Activated CD4-positive, alpha-beta T cell treated with anti-CD3 and anti-CD28 coated beads, Interleukin-2, amount 50 U/mL, for 1 hour (primary cell): ENCODE measurements around the gene ELAC2.

Source experiments
- DNase-seq: peaks from one replicate; pipeline ENCODE4 v3.0.0-alpha.2; 2020

The ELAC2 gene

DNA sequence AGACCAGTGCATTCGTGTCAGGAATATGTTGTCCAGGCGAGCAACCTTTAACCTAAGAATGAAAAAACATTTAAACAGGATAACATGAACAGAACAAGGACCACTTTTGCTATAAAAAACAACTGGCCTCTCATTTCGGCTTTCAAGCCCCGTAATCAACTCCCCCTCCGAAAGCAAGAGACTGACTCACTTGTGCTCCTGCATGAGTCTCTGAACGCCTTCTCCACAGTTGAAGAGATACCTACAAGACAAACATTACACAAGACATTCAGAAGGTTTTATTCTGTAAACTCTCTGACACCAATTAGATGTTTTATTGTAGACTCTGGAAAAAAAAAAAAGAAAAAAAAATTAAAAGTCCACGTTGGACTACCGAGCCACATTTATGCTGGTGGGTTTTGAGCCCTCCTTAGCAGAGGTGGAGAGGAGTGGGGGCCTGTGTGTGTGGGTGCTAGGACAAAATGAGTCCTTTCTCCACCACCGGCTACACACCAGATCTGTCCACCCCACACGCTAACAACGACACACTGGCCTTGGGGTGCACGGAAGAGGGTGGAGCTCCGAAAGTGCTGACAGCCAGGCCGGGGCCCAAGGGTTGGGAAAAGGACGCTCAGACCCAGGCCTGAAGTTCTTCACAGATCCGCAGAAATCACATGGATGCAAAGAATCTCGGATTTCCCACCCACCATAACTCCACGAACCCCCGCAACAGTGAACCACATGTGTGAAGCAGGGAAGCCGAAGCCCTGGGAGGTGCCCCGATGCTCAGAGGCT lies 759 bp downstream of the ELAC2 start:
- no peak for DNase-seq

DNA sequence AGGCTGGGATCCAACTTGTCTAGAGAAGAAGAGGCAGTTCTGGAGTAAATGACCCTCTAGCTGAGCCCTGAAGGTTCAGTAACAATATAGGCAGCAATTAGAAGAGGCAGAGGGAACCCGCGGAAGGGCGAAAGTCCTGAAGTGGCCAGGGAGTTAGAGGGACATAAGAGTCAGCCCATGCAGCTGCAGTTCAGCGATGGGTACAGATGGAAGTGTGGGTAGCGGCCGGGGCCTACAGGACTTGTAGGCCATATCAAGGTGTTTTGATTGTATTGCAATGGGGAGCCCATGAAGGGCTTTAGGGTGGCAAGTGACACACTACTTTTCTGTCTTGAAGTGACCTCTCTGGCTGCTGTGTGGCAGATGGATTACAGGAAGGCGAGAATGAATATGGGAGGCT lies 3.0 kb downstream of the ELAC2 start:
- DNase-seq = no peak

GRCh38 chr17:13010959-13011358 lies 6.9 kb downstream of the ELAC2 start:
- no peak for DNase-seq

- no peak for DNase-seq
These were observed 9.4 kb downstream of the ELAC2 start for GRCh38 chr17:13008461-13008860.

- no peak for DNase-seq
These were observed 12.3 kb downstream of the ELAC2 start for GRCh38 chr17:13005530-13005929.

- DNase-seq = no peak
These were observed 13.5 kb downstream of the ELAC2 start for GRCh38 chr17:13004336-13004735.

GRCh38 chr17:13003927-13004326 lies 13.9 kb downstream of the ELAC2 start:
- DNase-seq = no peak

GRCh38 chr17:13003454-13003851 lies 14.4 kb downstream of the ELAC2 start:
- DNase-seq = no peak

DNA sequence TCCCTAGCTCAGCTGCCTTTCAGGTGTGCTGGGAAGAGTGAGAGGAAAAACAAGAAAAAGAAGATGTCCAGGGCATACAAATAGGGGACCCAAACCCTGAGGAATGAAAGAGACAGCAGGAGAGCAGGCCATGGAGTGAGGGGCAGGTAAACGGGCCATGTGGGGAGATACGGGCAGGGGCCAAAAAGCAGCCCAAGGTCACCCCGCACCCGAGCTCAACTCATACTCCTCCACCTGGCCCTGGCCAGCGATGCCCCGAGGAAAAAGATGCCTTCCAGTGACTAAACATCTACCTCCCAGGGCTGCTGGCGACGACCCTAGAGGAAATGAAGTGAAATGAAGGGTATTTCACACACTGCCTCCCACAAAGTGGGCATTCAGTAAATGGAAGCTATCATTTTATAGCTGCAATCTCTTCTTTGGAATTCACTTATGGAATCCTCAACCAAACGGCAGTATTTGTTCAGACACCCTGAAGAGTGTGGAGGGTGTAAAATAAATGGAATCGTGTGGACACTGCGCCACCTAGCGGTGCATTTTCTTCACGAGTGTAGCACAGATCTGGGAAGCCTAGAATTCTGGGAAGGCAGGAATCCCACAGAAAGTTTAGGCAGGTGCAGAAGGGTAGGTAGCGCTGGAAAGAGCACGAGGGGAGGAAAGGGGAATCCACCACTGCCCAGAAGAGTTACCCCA lies 14.9 kb downstream of the ELAC2 start:
- peak; percentile 48 for DNase-seq

GRCh38 chr17:13001991-13002615 lies 15.7 kb downstream of the ELAC2 start:
- no peak for DNase-seq

GRCh38 chr17:13000561-13000960 lies 17.3 kb downstream of the ELAC2 start:
- DNase-seq = no peak

DNA sequence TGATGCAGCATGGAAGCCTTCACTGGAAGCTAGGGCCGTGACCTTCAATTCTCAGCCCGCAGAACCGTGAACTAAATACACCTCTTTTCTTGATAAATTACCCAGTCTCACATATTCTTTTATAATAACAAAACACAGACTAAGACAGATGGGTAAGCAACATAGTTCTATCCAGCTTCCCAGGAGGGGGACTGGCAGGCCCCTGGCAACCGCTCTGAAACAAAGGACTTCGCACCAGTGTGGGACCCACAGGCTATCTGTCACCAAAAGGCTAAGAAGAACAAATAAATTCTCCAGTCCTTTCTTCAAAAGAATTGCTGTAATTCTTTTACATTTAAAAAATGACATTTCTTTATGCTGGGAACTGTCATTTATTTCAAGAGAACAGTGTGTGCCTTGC lies 19.0 kb downstream of the ELAC2 start:
- DNase-seq = no peak

DNA sequence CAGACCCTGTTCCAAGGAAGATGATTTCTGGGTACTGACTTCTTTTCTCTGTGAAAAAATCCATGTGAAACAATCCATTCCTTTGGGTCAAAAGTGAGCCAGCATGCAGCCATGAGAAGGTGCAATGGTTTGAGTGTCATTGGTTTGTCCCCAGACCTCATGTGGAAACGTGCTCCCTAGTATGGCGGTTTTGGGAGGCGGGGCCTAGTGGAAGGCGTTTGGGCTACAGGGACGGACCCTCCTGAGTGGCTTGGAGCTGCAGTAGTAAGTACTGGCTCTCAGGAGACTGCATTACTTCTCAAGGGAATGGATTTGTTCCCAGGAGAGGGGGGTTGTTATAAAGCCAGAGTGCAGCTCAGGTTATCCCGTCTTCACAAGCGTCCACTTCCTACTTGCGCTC lies 19.4 kb downstream of the ELAC2 start:
- DNase-seq = no peak

GRCh38 chr17:12996941-12997340 lies 20.9 kb downstream of the ELAC2 start:
- no peak for DNase-seq

- DNase-seq = no peak
These were observed 21.5 kb downstream of the ELAC2 start for GRCh38 chr17:12996357-12996756.

- no peak for DNase-seq
These were observed 21.9 kb downstream of the ELAC2 start for GRCh38 chr17:12995896-12996295.

DNA sequence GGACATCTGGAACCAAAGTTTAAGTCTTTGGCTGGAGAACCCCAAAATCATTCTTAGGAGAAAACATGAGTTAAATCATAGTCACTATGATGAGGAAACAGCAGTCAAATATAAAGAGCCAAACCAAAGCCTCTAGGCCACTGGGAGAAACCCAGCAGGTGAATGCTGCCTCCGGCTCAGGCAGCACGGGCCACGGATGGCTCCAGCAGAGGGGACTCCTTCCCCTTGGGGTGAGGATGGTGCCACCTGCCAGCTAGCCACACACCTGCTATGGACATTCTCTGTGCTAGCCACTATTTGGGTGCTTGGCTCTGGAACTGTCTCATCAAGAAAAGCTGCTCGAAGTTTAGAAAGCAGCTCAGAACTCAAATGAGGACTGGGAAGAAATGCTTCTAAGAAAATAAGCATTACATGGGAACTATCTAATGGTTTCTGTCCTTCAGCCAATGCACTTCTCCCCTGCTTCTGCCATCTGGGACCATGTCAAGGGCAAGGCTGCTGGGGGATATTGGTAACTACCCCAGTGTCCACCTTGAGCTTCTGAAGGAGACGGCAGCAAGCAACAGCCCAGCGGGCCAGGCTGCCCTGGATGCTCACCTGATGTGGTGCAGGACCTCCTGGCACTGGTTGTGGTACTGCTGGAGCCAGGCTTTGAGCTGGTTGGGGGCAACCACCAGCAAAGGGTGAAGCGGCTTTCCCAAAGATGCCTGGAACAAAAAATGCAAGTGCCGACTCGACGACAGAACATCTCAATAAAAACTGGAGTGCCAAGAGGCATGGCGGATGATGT lies 22.5 kb downstream of the ELAC2 start:
- DNase-seq = no peak

DNA sequence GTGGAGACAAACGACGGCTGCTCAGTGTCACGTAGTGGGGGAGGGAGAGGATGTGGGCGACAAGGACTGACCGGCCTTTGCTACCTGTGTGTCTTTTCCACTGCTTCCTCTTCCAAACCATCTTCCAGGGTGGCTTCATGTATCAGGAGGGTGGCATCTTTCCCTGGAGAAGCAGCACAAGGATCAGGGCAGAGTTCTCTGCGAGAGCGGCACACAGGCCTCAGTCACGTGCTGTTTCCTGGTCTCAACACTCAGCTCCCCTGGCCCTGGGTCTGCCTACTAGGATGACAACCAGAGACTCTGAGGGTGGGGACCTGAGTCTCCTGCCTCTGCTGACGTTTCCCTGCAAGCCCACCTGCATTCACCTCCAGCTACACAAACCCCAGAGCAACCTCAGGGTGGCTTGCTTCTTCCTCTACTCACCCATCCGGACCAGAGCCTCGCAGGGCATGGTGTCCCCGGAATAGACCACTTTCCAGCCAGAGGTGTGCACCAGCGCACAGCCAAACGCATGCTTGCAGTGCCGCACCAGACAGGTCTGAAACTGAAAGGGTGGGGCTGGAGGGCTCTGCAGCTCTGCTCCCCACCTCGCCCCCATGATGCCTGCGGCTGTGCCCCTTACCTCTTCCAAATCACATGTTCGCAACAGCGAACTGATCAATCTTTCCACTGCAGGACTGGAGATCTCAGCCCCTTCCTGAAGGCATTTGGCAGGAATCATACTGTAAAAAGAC lies 23.3 kb downstream of the ELAC2 start:
- DNase-seq = no peak

DNA sequence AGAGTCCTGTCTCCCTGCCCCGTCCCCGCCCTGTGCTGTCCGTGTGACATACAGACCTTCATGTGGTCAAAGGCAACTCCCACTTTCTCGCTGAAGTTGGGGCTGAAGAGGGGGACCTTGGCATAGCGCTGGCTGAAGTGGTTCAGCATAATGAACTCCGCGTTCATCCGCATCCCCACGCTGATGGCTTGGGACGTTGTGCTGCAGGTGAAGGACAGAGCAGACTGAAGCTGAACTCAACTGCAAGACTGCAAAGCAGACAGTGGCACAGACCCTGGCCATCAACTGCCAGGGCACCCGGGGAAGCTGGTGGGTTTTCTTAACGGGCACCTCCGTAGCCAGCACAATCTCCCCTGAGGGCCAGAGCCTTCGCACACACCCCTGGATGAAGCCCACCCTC lies 24.2 kb downstream of the ELAC2 start:
- DNase-seq = no peak

DNA sequence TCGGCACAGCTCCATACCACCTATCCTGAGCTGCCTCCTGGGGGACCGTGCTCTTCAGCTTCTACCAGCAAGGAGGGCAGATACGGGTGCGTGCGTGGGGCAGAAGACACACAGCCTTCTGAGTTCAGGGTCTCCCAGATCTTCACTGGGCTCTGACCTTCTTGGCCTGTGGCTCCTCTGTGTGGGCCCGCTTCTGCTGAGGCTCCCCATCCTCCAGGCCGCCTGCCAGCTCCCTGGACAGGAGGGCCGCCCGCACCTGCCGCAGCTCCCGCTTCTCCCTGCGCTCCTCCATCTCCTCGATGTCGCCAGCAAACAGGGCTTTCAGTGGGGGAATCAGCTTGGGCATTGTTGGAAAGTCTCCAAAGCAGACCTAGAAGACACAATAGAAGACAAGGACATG lies 25.2 kb downstream of the ELAC2 start:
- DNase-seq = no peak

DNA sequence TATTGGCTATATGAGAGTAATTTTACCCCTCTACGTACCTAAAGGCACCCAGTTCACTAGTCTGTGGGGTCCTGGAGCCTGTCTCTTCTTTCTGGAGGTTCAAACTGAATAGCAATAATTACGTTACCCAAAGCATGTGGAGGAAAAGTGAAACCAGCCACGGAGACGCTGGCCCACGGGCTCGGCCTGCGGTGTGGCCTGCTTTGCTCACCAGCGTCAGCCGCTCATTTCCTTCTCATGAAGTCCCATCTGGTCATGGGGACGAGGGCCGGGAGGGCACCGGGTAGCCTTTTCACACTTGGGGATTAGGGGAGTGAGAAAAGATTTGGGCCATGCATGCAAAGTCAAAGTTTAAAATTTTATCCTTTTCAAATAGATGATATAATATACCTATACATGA lies 26.9 kb downstream of the ELAC2 start:
- DNase-seq = no peak

DNA sequence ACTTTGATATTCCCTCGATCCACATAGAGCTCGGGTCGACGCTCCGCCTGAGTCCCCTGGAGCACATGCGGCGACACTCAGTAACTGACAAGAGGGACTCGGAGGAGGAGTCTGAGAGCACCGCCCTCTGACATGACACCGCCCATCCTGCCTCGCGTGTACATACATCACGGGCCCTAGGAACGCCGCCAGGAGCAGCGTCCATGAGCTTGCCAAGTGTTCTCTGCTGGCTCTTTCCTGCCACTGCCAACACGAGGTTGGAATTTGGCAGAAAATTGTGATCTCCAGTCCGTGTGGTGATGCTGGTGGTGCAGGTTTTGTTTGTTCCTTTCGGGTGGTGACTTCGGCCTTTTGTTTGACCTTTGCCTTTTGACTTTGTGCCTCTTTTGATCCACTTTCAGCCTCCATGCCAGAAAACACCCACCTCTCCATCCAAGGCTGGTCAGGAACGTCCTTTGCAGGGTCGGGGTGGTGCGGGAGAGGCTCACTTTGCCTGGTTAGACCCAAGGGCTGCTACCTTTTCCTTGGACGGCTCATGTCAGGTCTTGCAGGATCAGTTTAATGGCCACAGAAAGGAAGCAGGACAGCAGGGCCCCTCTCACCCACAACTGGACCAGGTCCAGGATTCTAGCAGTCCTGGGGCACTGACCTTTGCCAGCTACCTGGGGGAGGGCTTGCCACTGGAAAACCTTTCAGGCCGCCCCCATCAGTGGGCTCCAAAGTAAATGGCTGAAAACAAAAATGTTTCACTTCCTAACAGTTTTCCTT lies 27.6 kb downstream of the ELAC2 start:
- DNase-seq = no peak
